ENCODE results near the gene OR6K2.

The OR6K2 gene

GRCh38 chr1:158685085-158685484 is 15.4 kb downstream of the OR6K2 start:
- DNase-seq = no peak

GRCh38 chr1:158681606-158682005 is 18.8 kb downstream of the OR6K2 start:
- DNase-seq = no peak

- no peak for DNase-seq
Observed at GRCh38 chr1:158679289-158679688, 21.2 kb downstream of the OR6K2 start.

GRCh38 chr1:158675563-158676323 is 24.7 kb downstream of the OR6K2 start:
- DNase-seq = no peak

- no peak for DNase-seq
Observed at GRCh38 chr1:158674302-158674701, 26.1 kb downstream of the OR6K2 start.

- no peak for DNase-seq
Observed at GRCh38 chr1:158666037-158666436, 34.4 kb downstream of the OR6K2 start.

- DNase-seq = no peak
Observed at GRCh38 chr1:158654571-158654970, 45.9 kb downstream of the OR6K2 start.

GRCh38 chr1:158654086-158654485 is 46.4 kb downstream of the OR6K2 start:
- DNase-seq = no peak

GRCh38 chr1:158652721-158653334 is 47.6 kb downstream of the OR6K2 start:
- no peak for DNase-seq

All from NCI-H1092 (cell line).